K562 (cell line): ENCODE data around the gene PES1. TPM values are rescaled to one million over a fixed set of nuclear protein-coding genes. Genes with fewer than 3 reads are reported as not detected.

ENCODE experiments used
- ATAC-seq: fragments of 200-7000 bp; cut with Tn5 transposase; 3 replicates; pipeline ENCODE4 v1.9.1; 2020; ENCODE audit warnings: moderate library complexity
- BruUV-seq: library from RNA; stranded (reverse); fragments of 400-500 nt; replicated peaks from 2 replicates; lab custom pipeline; 2021; lab: Mats Ljungman, UMichigan
- CTCF ChIA-PET: fragments of 300-600 bp; formaldehyde crosslinking; extraction: SDS; loops from one replicate; lab custom pipeline; 2021; ENCODE audit warnings: low intra/inter-chr PET ratio; lab: Yijun Ruan, JAX
- POLR2A ChIA-PET: fragments of 300-600, 350-650 bp; sonication (Branson Sonifier 250); formaldehyde crosslinking; extraction: SDS; loops from one replicate; lab custom pipeline; 2021; ENCODE audit warnings: antibody characterized with exemption, inconsistent platforms; lab: Yijun Ruan, JAX
- DNase-seq, 4 experiments: peaks; one replicate each; pipeline versions ENCODE4 v3.0.0 to v3.0.0-alpha.2; 2011 to 2018; ENCODE audit warnings: low spot score in 3 of 4, mixed read lengths in 3 of 4; ENCODE audit errors: extremely low read depth in 1 of 4
- FAIRE-seq: peaks from 2 replicates; lab custom pipeline; 2011; peaks lifted over from hg19 to GRCh38; lab: Jason Lieb, UNC
- H2AFZ ChIP-seq: 2 replicates; pipeline ENCODE4 v1.6.0; 2011; ENCODE audit warnings: low read depth, low read length, control low read depth, inconsistent platforms
- H3K27ac ChIP-seq: fragments of 200-600 bp; 3 replicates; pipeline ENCODE4 v1.8.0; 2011; ENCODE audit warnings: low read depth, mild to moderate bottlenecking, control low read depth, inconsistent platforms, low read length, moderate library complexity, mixed read lengths; ENCODE audit errors: extremely low read depth
- H3K27me3 ChIP-seq, 2 experiments: fragments of 300-600 bp in 1 of 2; 2 replicates in 1 of 2; 3 replicates in 1 of 2; pipeline versions ENCODE4 v1.6.0 to v1.8.0; 2011; ENCODE audit warnings: inconsistent platforms in 2 of 2, low read length in 2 of 2, mild to moderate bottlenecking in 1 of 2, mixed read lengths in 1 of 2, moderate library complexity in 1 of 2; ENCODE audit not compliant: control insufficient read depth in 2 of 2, insufficient read depth in 2 of 2
- H3K36me3 ChIP-seq: fragments of 300-600 bp; 3 replicates; pipeline ENCODE4 v1.8.0; 2011; ENCODE audit warnings: mild to moderate bottlenecking, low read length, inconsistent platforms; ENCODE audit not compliant: control insufficient read depth, insufficient read depth
- H3K4me1 ChIP-seq, 2 experiments: fragments of 200-600 bp in 1 of 2; replicated peaks in 1 of 2; 2 replicates in 1 of 2; 3 replicates in 1 of 2; pipeline versions ENCODE4 v1.5.1 to v1.8.0; 2011; ENCODE audit warnings: inconsistent platforms in 2 of 2, low read length in 2 of 2, mild to moderate bottlenecking in 1 of 2, mixed read lengths in 1 of 2, moderate library complexity in 1 of 2; ENCODE audit not compliant: control insufficient read depth in 2 of 2, insufficient read depth in 2 of 2
- H3K4me2 ChIP-seq: 2 replicates; pipeline ENCODE4 v1.6.1; 2011; ENCODE audit warnings: low read length, control low read depth, inconsistent platforms, mixed read lengths; ENCODE audit not compliant: insufficient read depth
- H3K4me3 ChIP-seq: fragments of 200-600 bp; sonication (generic), shearing (Covaris generic); 2 replicates; pipeline ENCODE4 v1.5.1; 2016; ENCODE audit warnings: control low read depth, inconsistent platforms
- H3K79me2 ChIP-seq: fragments of 200-600 bp; 3 replicates; pipeline ENCODE4 v1.8.0; 2011; ENCODE audit warnings: low read length, inconsistent platforms; ENCODE audit not compliant: control insufficient read depth, insufficient read depth
- H3K9ac ChIP-seq, 2 experiments: 2 replicates each; pipeline versions ENCODE4 v1.6.0 to v1.6.1; 2011; ENCODE audit warnings: low read depth in 2 of 2, low read length in 2 of 2, control low read depth in 1 of 2, inconsistent platforms in 1 of 2, mild to moderate bottlenecking in 1 of 2, mixed read lengths in 1 of 2; ENCODE audit not compliant: insufficient read depth in 1 of 2
- H3K9me1 ChIP-seq: one replicate; pipeline ENCODE4 v1.6.0; 2011; ENCODE audit warnings: inconsistent platforms, mild to moderate bottlenecking, low read length, moderate library complexity; ENCODE audit not compliant: control insufficient read depth, insufficient read depth
- H3K9me3 ChIP-seq: replicated peaks from 2 replicates; pipeline ENCODE4 v1.5.1; 2011; ENCODE audit warnings: low read depth, low read length, inconsistent platforms; ENCODE audit not compliant: control insufficient read depth, insufficient read depth
- H4K20me1 ChIP-seq: replicated peaks from 2 replicates; pipeline ENCODE4 v1.6.1; 2011; ENCODE audit warnings: low read length, inconsistent platforms, mixed read lengths; ENCODE audit not compliant: control insufficient read depth, insufficient read depth
- CTCF ChIP-seq, 3 experiments: IDR thresholded peaks in 2 of 3; conservative IDR thresholded peaks in 1 of 3; 2 replicates each; pipeline ENCODE4 v1.5.1; 2011 to 2012; ENCODE audit warnings: low read length in 3 of 3, mild to moderate bottlenecking in 3 of 3, control low read depth in 2 of 3, improper control_type of control experiment in 1 of 3, inconsistent platforms in 1 of 3, low read depth in 1 of 3, mixed read lengths in 1 of 3, moderate library complexity in 1 of 3; ENCODE audit not compliant: insufficient read depth in 2 of 3
- ZNF766 ChIP-seq: fragments of 200-800 bp; sonication (Bioruptor generic); conservative IDR thresholded peaks from 2 replicates; pipeline ENCODE4 v1.6.1; 2016; ENCODE audit warnings: missing genetic modification characterization, missing compliant biosample characterization
- WGBS: fragments of 100-300 bp; shearing (Covaris generic); methylation state at CpG from one replicate; pipeline ENCODE4 v1.1.6; 2016; ENCODE audit warnings: low coverage, mixed read lengths; ENCODE audit not compliant: insufficient coverage; ENCODE audit errors: missing lambda C conversion rate; 5-methylcytosine and 5-hydroxymethylcytosine counted together
- in situ Hi-C: fragments of 300-500 bp; cut with MboI; formaldehyde crosslinking; loops from 4 replicates; pipeline ENCODE4 v1.15.0; 2018; ENCODE audit warnings: inconsistent platforms, mixed read lengths
- intact Hi-C: fragments of 100-400 bp; cut with micrococcal nuclease; formaldehyde crosslinking; loops from 2 replicates; pipeline ENCODE4 v1.14.2; 2022
- polyA plus RNA-seq, 8 experiments: library from polyadenylated mRNA; depleted of rRNA in 4 of 8; stranded (reverse) in 5 of 8; unstranded in 3 of 8; fragments of >200 nt; fragmentation: Nextera tagmentation in 2 of 8; fragmentation: Illumina TruSeq in 1 of 8; extraction: Ambion mirVana in 2 of 8; extraction: Trizol in 1 of 8; gene quantifications; 2 replicates each; pipeline versions ENCODE4 v1.2.1 to v1.2.3, GENCODE V29; 2011 to 2014; ENCODE audit warnings: inconsistent platforms in 1 of 8, missing spikeins in 1 of 8
- total RNA-seq, 7 experiments: library from RNA; depleted of rRNA in 6 of 7; stranded (reverse); fragments of >200 nt in 6 of 7; fragmentation: Illumina TruSeq in 2 of 7; extraction: Trizol in 2 of 7; gene quantifications; 2 replicates each; pipeline versions ENCODE4 v1.2.1 to v1.2.3, GENCODE V29; 2011 to 2021; ENCODE audit warnings: low replicate concordance in 1 of 7

Gene PES1
- total and polyA plus RNA-seq, 9 of the 15 experiments (the other 6 are each of a cell fraction or from before 2014, with no cell fraction given): 6.5 to 158 (median 94.3) TPM

- ChIA-PET POLR2A (interaction anchor here (0.6 to 1.2 kb wide), 2 partner anchors 8 kb away, joined by 3 read pairs; no protein-coding TSS in a partner anchor), CTCF (no interaction called here)
- H3K4me1 ChIP-seq: peaks cover 0 to 24% of the 10 kb centered on the region in 2 experiments; a peak in 3 of 5 replicates
- in situ Hi-C loops (no loop called here), intact Hi-C loops (no loop called here)
- no peaks in the 10 kb centered on the region for H3K79me2 ChIP-seq
- H3K27ac ChIP-seq: no peak overlapping the region
- H3K36me3 ChIP-seq: no peaks in the 10 kb centered on the region
- no peaks in the 10 kb centered on the region for H3K27me3 ChIP-seq
- TF ChIP-seq ZNF766 (no peak), CTCF (IDR thresholded peaks at IDR 0.05 in 2 of 3, conservative IDR thresholded peaks at IDR 0.05 in 1 of 3; ENCODE audit: insufficient read depth in 2 of 3, low read depth in 1 of 3, low read length in 3 of 3) (peak in 1 of 3 experiments; percentile 12; a peak in 1 of 6 replicates)
- no peak for ATAC-seq
- no peak overlapping the region for H2AFZ ChIP-seq
- no peaks in the 10 kb centered on the region for H4K20me1 ChIP-seq
- H3K9me3 ChIP-seq: no peaks in the 10 kb centered on the region
- H3K4me2 ChIP-seq: no peak overlapping the region
- H3K9me1 ChIP-seq: no peaks in the 10 kb centered on the region
- no TSS peak for BruUV-seq
- H3K4me3 ChIP-seq: no peak overlapping the region
- no peak for FAIRE-seq
- no peak for DNase-seq
- WGBS: 81% methylated on average over 31 of the region's 73 CpGs
- H3K9ac ChIP-seq: no peak overlapping the region
These were observed 36.2 kb downstream of the PES1 start for GRCh38 chr22:30555282-30556210.
